Midbrain (tissue), 1 donor: ENCODE data around the gene CDH12.
"Not testable (repeated sequence)": the region's sequence is repeated elsewhere in the genome, so short reads cannot be mapped to it uniquely, and the experiment has no call there.

Experiments
- DNase-seq: peaks from one replicate; lab custom pipeline; 2025; lab: John Stamatoyannopoulos, UW

Gene CDH12

DNA sequence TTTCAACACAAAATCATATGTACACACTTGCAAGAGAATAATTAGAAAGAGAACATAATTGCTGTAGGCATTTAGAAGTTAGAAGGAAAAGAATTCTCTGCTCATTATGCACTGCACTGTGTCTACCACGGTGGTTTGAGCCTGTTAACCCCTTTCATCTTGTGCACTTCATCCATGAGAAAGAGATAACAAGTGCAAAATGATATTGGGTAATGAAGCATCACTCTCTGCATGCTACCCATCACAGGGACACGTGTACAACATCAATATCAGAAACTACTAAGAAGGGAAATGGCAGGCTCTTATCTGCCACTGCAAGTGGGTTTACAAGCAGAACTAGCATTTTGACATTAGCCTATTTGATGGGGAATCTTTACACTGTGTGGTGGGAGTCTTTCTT is 202.6 kb downstream of the CDH12 start:
- DNase-seq, result no peak

GRCh38 chr5:22649074-22649473 is 204.1 kb downstream of the CDH12 start:
- no peak for DNase-seq

- DNase-seq, result no peak
Observed at GRCh38 chr5:22644859-22645258, 208.3 kb downstream of the CDH12 start.

GRCh38 chr5:22643356-22643755 is 209.8 kb downstream of the CDH12 start:
- DNase-seq, result no peak

DNA sequence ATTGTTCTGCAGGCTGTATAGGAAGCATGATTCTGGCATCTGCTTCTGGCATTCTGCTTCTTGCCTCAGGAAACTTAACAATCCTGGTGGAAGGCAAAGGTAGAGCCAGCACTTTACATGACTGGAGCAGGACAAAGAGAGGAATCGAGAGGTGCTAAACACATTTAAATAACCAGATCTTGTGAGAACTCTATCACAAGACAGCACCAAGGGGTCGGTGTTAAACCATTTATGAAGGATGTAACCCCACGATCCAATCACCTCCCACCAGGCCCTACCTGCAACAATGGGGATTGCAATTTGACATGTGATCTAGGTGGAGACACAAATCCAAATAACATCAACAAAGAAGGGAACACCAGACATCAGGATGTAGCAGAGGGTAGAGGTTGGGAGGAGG is 221.5 kb downstream of the CDH12 start:
- no peak for DNase-seq

GRCh38 chr5:22627029-22627428 is 226.1 kb downstream of the CDH12 start:
- no peak for DNase-seq

DNA sequence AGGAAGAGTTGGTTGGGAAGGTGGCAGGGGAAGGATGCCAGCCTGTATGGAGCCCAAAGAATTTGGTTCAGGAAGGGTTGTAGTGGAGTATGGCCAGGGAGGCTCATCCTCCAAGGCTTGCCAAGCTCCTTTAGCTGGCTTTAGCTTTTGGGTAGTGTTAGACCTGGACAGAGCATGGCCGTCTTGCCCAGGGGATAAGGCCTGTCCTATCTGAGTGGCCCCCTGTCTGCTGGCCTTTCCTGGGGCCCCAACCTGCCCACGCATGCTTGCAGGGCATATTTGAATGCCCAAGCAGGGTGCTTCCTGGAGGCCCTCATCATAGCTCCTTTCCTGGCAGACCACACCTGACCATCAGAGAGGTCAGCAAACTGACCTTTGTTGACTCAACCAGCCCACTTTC is 227.7 kb downstream of the CDH12 start:
- DNase-seq, result no peak

DNA sequence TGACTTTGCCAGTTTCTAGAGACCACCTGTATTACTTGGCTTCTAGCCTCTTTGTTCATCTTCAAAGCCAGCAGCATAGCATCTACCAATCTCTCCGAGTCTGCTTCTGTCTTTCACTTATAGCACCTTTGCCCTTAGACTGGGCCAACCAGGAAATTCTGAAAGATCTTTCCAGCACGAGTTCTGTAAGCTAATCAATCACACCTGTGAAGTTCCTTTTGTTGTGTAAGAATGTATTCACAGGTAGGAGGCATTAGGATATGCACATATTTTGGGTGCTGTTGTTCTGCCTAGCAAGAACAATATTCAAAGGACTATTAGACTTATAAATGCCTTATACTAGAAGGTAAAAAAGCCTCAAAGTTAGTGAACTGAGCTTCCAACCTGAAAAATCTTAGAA is 232.1 kb downstream of the CDH12 start:
- DNase-seq, result no peak

DNA sequence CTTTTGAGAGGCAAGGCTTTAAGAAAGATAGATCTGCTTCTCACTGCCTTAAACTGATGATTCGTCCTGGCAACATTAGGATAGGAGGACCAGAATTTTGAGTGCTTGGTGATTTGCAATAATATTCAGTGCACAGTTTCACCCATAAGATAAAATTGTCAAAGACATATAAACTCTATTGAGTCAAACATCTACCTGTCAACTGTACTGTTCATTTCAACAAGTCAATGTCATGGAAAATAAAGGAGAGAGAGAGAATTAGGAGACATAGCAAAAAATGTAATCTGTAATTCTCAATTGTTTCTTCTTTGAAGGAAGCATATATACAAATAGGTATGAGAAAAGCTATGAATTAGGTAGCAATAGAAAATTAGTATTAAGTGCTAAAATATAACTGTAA is 237.2 kb downstream of the CDH12 start:
- DNase-seq, result no peak

DNA sequence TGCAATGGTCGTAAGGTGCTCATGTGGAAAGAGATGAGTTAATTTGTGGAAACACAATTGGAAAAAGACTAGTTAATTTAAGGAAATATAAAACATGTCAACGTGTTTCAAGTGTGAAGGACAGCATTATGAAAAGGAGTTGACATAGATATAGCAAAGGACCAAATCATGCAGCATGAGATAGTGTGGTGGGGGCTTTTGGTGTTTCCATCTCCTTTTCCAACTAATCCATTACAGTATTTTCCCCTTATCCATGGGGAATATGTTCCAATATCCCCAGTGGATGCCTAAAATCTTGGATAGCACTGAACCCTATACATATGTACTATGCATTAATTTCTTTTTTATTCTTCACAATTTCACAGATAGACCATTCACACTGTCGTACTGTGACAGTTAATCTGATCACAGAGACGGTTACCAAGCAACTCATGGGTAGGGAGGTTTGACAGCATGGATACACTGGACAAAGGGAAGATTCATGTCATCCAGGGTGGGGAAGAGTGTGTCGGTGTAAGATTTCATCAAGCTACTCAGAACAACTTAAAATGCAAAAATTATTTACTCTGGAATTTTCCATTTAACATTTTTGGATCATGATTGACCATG is 238.6 kb downstream of the CDH12 start:
- DNase-seq, result no peak

- no peak for DNase-seq
Observed at GRCh38 chr5:22612928-22613327, 240.2 kb downstream of the CDH12 start.

DNA sequence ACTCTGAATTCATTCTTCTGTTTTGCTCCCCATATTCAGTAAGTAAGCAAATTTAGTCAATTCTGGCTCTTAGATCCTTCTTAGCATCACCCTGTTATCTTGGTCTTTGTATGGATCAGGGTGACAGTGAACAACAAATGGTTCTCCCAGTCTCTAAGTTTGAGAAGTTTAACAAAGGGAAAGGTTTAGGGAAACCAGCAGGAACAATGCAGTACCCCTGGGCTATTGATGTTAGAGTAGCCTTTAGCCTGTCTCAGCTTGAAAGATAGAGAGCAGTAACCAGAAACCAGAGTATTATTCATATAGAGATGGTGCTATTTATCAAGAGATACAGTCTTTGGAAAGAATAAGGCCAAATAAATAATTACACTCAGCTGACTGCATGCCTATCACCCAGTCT is 241.8 kb downstream of the CDH12 start:
- no peak for DNase-seq

DNA sequence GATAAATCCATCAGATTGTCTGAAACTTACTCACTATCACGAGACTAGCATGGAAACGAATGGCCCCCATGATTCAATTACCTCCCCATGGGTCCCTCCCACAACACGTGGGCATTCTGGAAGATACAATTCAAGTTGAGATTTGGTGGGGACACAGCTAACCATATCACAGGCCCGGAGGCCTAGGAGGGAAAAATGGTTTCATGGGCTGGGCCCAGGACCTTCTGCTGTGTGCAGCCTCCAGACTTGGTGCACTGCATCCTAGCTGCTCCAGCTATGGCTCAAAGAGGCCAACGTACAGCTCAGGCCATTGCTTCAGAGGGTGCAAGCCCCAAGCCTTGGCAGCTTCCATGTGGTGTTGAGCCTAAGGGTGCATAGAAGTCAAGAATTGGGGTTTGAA is 245.6 kb downstream of the CDH12 start:
- DNase-seq, result not testable (repeated sequence)

GRCh38 chr5:22605473-22605872 is 247.7 kb downstream of the CDH12 start:
- no peak for DNase-seq

GRCh38 chr5:22604711-22605110 is 248.4 kb downstream of the CDH12 start:
- DNase-seq, result no peak

DNA sequence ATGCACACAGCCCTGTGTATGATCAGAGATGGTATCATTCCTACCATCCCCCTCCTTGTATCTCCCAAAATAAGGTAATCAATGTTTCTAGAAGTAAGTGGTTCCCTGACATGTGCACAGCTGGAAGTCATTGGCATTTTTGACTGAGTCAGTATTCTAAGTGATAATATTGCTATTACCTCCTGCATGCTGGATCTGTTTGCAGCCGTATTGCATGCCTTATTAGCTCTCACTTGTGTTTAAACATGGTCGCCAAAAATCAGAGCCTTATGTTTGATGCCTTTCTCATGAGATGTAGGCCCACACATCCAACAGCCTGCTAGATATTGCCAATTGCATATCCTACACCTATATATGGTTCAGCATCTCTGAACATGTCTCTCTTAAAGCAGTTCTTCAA is 254.3 kb downstream of the CDH12 start:
- no peak for DNase-seq

DNA sequence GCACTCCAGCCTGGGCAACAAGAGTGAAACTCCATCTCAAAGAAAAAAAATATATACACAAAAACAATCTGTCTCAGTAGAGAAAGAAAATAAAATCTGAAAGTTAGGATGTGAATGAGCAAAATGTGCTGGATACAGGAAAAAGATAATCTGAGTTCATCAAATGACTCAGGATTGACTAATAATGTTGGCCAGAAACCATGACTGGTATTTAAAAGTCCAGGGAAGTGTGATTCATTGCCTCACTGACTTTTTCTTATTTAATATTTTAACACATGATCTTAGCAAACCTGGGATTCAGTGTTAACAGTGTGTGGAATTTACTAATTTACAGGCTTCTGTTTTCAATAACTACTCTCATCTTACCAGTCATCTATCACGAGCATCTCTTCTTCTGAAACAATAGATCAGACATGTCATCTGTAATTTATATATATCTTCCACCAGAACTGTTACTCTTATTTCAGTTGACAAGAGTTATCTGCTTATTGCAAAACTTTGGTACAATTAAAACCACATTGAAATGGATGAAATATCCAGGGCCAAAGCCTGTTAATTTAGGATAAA is 256.7 kb downstream of the CDH12 start:
- no peak for DNase-seq

DNA sequence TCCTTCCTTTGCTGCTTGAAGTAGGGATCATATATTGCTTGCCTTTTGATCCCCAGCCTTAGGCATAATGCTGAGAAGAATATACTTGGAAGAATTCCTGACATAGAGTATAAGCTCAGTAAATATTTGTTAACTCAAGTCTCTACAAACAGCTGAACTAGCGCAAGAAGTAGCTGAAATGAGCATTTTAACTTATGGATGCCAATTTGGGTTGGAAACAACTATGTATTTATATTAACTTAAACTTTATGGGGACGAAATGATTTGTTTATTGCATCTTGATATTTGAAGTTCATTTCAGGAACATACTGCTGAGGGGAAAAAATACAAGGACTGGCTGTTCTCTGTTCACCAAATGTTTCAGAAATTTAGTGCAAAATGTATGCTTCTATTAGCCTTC is 258.7 kb downstream of the CDH12 start:
- DNase-seq, result no peak

DNA sequence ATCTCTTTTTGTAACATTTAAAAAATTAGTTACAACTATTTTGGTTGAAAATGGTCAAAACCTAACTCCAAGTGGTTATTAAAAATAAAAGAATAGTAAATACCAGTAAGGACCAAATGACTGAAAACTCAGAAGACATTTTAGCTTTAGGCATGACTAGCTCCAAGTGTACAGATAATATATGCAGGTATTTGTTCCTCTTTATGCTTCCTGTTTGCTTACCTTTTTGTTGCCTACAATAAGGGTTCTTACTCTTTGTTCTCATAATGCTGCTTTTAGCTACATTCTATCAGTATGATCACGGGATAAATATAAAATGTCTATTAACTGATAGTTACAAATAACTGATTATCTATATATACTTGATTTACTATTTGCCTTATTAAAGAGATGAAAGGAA is 259.6 kb downstream of the CDH12 start:
- DNase-seq, result no peak

- no peak for DNase-seq
Observed at GRCh38 chr5:22591461-22591860, 261.7 kb downstream of the CDH12 start.

- no peak for DNase-seq
Observed at GRCh38 chr5:22590677-22591268, 262.4 kb downstream of the CDH12 start.

GRCh38 chr5:22577711-22578110 is 275.4 kb downstream of the CDH12 start:
- DNase-seq, result no peak

DNA sequence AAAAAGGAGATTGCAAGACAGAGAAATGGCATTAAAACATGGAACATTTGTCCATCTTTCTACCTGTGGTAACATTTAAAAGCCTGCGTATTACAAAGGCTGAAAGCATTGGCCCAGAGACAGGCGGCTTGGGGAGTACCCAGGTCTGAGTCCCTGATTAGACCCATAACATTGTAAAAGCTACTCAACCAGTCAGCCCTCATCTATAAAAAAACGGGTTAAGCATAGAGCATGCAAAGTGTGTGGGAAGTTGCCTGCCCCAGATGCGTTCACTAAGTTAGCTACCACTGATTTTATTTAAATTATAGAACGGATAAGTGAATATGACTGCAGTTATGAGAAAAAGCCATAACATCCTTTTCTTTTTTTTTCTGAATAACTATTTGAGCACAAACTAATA is 276.1 kb downstream of the CDH12 start:
- no peak for DNase-seq

GRCh38 chr5:22572941-22573340 is 280.2 kb downstream of the CDH12 start:
- no peak for DNase-seq
